Stimulated activated CD4-positive, alpha-beta T cell treated with anti-CD3 and anti-CD28 coated beads, Interleukin-15, amount 100 ng/mL, for 1 hour (primary cell): ENCODE results near the gene UBE2G2.

Experiments
- DNase-seq, 2 donors: peaks; one replicate each; pipeline ENCODE4 v3.0.0-alpha.2; 2020; ENCODE audit warnings: low read depth in 1 of 2, low spot score in 1 of 2

UBE2G2 gene

DNA sequence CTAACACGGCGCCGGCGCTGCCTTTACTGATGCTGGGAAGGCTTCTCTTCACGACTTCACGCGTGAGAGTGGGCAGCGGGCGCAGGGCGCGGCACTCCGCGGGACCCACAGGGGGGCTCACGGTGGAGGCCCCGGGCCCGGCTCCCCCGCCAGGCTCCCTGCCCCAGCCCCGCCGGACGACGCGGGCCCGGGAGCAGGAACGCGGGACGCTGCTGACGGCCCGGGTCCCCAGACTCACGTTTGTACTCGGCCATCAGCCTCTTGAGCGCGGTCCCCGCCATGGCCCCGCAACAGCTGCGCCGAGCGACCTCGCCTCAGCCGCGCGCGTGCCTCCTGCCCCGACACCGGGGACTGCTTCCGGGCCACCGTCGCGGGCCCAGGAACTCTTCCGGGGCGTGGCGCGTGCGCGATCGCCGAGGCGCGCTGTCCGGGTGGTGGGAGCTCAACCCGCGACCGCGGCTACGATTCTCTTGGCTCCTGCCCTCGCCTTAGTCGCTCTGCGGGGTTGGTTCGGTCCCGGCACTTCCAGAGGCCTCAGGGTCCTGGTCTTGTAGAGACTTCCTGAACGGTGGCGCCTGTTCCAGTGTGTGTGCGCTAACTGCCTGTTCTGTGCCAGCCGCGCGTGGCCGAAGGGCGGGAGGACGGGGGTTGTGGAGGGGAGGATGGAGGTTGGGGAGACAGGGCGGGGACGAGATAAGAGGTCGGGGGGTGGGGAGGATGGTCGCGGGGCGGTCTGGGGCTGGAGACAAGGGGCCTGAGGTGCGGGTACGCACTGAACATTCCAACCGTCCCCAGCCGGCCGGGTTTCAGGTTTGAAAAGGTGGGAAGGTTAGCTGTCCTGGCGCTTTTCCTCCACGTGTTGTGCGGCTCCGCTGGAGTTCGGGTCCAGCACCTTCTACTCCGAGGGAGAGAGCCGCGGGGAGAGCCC is at the start of gene UBE2G2:
TSS of gene UBE2G2 (minus strand) at position 353 of the 928 bp plus-strand sequence. CDS start at position 281, 72 bp downstream.
- peak; percentile 77 to 85 for DNase-seq

DNA sequence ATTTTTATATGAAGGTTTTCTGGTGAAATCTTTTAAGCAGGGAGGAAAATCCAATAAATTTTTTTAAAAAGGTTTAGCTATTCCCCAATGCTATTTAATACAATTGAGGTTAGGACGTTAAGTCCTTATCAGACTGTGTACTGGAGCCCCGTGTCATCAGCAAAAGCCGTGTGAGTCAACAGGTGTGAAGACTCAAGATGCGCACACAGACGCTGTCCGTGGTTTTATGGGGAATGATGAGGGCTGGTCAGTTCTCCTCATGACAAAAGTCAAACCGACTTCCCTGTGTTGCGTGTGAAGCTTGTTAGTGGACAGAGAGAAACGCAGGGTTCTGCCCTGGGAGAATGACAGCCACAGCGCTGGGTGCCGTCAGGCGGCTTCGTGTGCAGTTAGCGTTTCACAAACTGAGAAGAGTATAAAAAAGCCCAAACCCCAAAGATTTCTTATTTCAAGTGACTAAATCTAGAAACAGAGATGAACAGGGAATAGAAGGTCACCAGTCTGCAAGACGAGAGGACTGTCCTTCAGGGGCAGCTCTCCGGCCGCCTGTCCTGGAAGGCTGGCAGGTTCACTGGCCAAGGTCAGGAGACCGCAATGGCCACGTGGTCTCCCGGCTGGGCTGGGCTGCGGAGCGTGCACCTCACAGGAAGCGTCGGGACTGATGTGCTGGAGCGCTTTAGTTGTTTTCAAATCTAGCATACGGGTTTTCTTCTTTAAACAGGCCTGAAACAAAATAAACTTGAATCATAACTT is 49.5 kb upstream of the UBE2G2 start:
- DNase-seq: no peak

DNA sequence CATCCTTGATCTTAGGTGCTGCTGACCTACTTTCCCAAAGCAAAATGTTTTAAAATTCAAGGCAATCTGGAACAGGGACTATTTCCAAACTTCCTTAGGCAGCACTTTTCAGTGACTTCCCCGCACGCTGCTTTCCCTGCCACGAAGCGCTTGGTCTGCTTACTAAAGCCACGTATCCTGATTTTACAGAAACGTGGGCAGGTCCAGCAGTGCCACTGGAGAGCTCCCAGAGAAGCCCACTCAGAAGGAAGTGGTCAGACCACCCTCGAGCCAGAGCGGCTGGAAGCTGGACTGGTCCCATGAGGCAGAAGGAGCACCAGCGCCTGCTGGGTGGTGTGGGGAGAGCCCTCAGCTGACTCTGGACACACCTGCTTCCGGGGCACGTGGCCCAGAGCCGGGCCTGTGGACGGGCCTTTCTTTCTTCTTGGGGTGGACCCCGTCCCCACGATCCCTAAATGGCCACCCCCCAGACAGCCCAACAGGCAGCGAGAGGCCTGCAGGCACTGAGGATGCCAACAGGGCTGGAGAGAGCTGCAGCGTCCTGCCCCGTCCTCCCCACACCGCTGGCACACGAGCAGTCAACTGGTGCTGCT is 48.7 kb upstream of the UBE2G2 start:
- DNase-seq: no peak

DNA sequence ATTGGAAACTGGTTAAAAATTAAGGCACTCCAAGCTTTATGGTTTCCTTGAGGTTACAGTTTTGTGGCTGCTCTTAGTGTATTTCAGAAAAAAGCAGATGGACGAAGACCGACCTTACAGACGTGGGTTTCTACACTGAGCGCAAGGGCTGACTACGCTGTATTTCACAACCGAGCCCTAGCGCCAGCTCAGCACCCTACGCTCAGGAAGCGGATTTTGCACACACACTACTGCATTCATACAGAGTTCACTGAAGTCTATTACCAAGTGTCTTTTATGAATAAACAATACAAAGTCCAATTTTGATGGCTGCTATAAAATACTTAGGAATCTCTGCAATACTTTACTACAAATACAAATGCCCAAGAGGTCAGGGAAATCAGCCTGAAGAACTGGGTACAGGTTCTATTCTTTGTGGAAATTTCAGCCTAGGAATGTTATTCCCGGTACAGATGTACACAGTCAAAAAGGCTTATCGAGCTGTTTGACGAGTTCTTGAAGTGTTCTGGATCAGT is 48.1 kb upstream of the UBE2G2 start:
- DNase-seq: no peak

DNA sequence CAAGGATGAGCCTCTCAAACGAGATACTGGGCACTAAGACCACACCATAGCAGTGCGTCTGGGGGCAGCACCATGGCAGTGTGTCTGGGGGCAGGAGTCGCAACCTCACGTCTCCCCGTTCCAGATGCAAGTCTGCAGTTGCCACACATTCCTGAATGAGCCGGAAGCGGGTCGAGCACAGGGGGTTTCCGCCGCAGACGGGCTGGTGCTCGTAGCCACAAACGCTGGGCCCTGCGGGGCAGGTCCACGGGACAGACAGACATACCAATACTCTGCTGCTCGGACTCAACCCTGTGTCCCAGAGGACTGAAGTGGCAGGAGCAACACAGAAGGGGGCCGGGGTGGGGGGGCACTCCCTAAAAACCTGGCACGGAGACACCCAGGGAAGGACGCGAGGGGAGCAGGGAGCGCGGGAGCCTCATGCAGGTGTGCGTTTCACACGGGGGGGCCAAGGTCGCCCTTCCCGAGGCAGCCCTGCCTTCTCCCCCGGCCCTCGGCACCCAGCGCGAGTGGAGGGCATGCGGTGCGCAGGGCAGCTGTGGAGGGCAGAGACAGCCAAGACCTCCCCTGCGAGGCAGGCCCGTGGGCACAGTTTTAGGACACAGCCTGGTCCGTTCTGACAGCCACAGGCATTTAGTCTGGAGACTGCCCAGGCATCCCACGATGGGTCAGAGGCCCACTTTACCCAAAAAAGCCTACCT is 47.4 kb upstream of the UBE2G2 start:
- DNase-seq: no peak

DNA sequence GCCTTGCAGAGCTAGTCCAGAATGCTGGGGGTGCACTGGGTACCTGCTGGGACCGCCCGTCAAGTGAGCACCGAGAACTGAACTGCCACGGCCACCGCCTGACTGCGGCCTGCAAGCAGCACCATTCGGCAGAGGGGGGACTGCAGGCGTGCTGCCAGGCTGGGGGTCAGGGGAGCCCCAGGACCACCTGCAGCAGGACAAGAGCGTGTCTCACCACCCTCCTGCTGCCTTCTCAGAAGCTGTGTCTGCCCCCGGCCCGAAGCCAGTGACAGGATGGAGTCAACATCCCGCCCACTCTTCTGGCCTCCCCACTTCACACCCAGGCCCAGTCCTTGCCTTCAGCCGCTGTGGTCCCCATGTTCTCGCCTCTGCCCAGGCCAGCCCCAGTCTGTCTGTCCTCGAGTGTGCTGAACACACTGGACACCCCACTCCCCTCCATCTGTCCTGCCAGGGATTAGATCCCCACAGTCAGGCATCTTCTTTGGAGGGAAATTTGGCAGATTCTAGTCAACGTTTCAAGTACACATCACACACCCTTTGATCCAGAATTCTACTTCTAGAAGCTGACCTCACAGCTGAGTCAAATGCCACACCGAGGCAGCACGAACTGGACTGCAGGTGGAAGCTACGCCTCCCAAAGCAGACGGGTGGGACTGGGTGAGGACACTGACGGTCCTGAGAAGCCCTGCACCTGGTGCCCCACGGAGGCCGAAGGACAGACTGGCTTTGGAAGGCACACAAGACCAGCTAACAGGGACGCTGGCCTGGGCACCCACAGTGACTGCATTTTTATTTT is 45.8 kb upstream of the UBE2G2 start:
- no peak for DNase-seq

DNA sequence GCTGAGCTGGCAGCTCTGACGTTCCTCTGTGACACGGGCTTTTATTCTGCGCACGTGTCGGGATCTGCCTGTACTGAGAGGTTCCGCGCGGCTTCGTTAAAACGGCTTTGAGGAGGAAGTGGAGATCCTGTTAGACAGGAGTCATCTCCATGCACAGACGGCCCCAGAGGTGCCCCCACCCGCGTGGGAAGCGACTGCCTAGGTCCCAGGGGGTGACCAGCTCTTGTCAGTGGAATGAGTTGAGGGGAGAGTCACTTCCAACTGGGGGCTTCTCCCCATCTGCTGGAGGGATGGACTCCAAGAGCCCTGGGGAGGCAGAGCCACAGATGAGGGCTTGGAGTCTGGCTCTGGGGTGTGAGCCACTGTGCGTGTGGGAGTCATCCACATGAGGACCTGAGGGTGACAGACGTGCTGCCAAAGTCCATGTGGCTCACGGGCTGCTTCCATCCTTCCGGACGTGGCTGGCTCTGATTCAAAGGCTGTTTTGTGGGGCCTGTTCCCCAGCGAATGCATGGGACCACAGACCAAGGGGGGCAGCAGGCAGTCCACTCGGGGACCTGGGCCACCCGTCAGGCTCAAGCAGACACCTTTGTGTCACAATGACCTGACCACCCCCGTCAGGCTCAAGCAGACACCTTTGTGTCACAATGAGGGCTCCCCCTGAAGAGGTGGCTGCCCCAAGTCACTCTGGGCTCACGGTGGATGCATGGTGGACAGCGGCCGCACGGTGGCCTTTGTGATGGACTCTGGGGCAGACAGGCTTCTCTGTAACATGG is 45.1 kb upstream of the UBE2G2 start:
- DNase-seq: no peak

GRCh38 chr21:44846224-44846484 is 44.5 kb upstream of the UBE2G2 start:
- no peak for DNase-seq

DNA sequence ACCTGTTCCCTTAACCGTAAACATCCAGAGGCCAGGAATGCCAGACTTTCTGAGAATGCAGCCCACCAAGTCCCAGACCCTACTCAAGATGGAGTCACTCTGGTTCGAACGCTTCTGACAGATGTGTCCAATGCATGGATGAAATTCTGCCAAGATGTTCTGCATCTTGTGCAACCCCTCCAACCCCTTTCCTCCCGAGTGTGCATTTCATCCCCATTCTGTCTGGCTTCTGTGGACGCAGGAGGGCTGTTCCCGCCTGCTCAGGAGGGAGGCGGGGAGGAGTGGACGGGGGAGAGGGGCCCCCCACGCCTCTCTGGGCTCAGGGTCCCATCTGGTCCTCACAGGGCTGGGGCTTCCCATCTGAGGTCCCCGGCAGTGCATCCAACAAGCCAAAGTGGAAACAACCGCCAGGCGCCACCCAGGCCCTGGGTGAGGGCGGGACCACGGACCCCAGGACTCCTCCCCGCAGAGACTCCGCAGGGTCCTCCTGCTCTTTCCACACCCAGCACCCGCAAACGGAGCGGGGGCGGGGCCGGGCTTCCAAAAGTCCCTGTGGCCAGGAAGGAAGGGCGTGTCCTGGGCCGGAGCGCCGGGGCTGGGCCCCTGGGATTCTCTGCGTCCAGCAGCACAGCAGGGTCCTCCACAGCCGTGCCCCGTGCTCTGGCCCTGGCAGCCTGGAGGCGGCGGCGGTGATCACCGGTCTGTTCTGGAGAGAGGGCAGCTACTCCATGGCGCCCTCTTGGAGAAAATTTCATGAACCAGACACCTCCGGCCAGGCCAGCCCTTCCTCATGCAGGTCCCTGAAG is 44.0 kb upstream of the UBE2G2 start:
- peak in 1 of 2 donors; percentile 33 for DNase-seq

GRCh38 chr21:44844256-44844655 is 42.6 kb upstream of the UBE2G2 start:
- DNase-seq: no peak

GRCh38 chr21:44842721-44843445 is 41.3 kb upstream of the UBE2G2 start:
- DNase-seq: no peak

DNA sequence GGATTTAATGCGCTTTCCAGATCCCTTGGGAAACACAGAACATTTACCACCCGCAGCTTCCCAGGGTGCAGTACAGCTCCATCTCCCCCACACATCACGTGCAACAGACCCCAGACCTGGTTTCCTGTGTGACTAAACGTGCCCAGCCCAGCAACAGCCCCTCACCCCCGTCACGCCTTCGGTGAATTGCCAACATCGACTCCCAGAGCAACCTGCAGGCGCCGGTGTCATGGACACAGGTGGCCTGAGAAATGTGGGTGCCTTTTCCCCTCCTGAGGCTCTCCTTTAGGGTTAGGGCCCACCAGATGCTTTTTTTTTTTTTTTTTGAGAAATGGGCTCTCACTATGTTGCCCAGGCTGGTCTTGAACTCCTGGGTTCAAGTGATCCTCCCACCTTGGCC is 40.5 kb upstream of the UBE2G2 start:
- DNase-seq: no peak

GRCh38 chr21:44840771-44841170 is 39.2 kb upstream of the UBE2G2 start:
- no peak for DNase-seq

- DNase-seq: no peak
These were observed 37.3 kb upstream of the UBE2G2 start for GRCh38 chr21:44838951-44839350.

GRCh38 chr21:44838039-44838895 is 36.6 kb upstream of the UBE2G2 start:
- DNase-seq: no peak

GRCh38 chr21:44837537-44837936 is 35.9 kb upstream of the UBE2G2 start:
- no peak for DNase-seq
